Hepatocyte (in vitro differentiated cells): ENCODE data around the gene CACNB4. TPM values are rescaled to one million over a fixed set of nuclear protein-coding genes. Genes with fewer than 3 reads are reported as not detected.

ENCODE experiments used
- DNase-seq: peaks from one replicate; pipeline ENCODE4 v3.0.0-alpha.2; 2016; ENCODE audit warnings: low spot score
- H2AFZ ChIP-seq: fragments of 200-600 bp; sonication (generic); 2 replicates; pipeline ENCODE4 v1.6.0; 2016; ENCODE audit warnings: antibody characterized with exemption, mild to moderate bottlenecking
- H3K27ac ChIP-seq: fragments of 200-600 bp; sonication (generic); 2 replicates; pipeline ENCODE4 v1.5.1; 2016; ENCODE audit warnings: mild to moderate bottlenecking
- H3K27me3 ChIP-seq: fragments of 200-600 bp; sonication (generic); 2 replicates; pipeline ENCODE4 v1.6.1; 2016
- H3K36me3 ChIP-seq: fragments of 200-600 bp; sonication (generic); replicated peaks from 2 replicates; pipeline ENCODE4 v1.5.1; 2016; ENCODE audit warnings: low read depth; ENCODE audit not compliant: insufficient read depth
- H3K4me1 ChIP-seq: fragments of 200-600 bp; sonication (generic); 2 replicates; pipeline ENCODE4 v1.5.1; 2016; ENCODE audit warnings: mild to moderate bottlenecking, moderate library complexity; ENCODE audit not compliant: insufficient read depth
- H3K4me2 ChIP-seq: fragments of 200-600 bp; sonication (generic); 2 replicates; pipeline ENCODE4 v1.6.0; 2016
- H3K4me3 ChIP-seq: fragments of 200-600 bp; sonication (generic); 2 replicates; pipeline ENCODE4 v1.5.1; 2016; ENCODE audit warnings: mild to moderate bottlenecking
- H3K79me2 ChIP-seq: fragments of 200-600 bp; sonication (generic); 2 replicates; pipeline ENCODE4 v1.6.0; 2017; ENCODE audit warnings: mild to moderate bottlenecking
- H3K9me2 ChIP-seq: fragments of 200-600 bp; sonication (generic); replicated peaks from 2 replicates; pipeline ENCODE4 v1.6.0; 2017; ENCODE audit warnings: mild to moderate bottlenecking; ENCODE audit not compliant: insufficient read depth
- H3K9me3 ChIP-seq: fragments of 200-600 bp; sonication (generic); 2 replicates; pipeline ENCODE4 v1.5.1; 2016; ENCODE audit warnings: low read depth, mild to moderate bottlenecking
- H4K20me1 ChIP-seq: fragments of 200-600 bp; sonication (generic); 2 replicates; pipeline ENCODE4 v1.6.0; 2016; ENCODE audit warnings: mild to moderate bottlenecking; ENCODE audit not compliant: insufficient read depth, poor library complexity, severe bottlenecking
- CTCF ChIP-seq: fragments of 200-600 bp; sonication (generic); IDR thresholded peaks from 2 replicates; pipeline ENCODE4 v1.5.1; 2016; ENCODE audit warnings: antibody characterized with exemption, mild to moderate bottlenecking; ENCODE audit not compliant: poor library complexity
- EZH2 ChIP-seq: fragments of 200-600 bp; sonication (generic); IDR thresholded peaks from 2 replicates; pipeline ENCODE4 v1.6.1; 2016; ENCODE audit warnings: antibody characterized with exemption, mild to moderate bottlenecking, borderline replicate concordance
- EZH2phosphoT487 ChIP-seq: fragments of 200-600 bp; sonication (generic); IDR thresholded peaks from one replicate; pipeline ENCODE4 v1.6.1; 2018; ENCODE audit warnings: antibody characterized with exemption, mild to moderate bottlenecking, low read depth, moderate library complexity; ENCODE audit not compliant: unreplicated experiment, severe bottlenecking
- WGBS: methylation state at CpG from one replicate; pipeline ENCODE4 v1.1.6; 2016; ENCODE audit warnings: low lambda C conversion rate; ENCODE audit errors: missing lambda C conversion rate; 5-methylcytosine and 5-hydroxymethylcytosine counted together
- polyA plus RNA-seq: library from polyadenylated mRNA; unstranded; fragments of >200 nt; fragmentation: Nextera tagmentation; extraction: Ambion mirVana; gene quantifications from 2 replicates; pipeline ENCODE4 v1.2.1, GENCODE V29; 2016
- total RNA-seq: library from RNA; depleted of rRNA; stranded (reverse); fragments of >200 nt; gene quantifications from 2 replicates; pipeline ENCODE4 v1.2.3, GENCODE V29; 2014

CACNB4 gene
- total and polyA plus RNA-seq, 2 experiments from 2014 or later: 0.85 to 4.0 TPM

DNA sequence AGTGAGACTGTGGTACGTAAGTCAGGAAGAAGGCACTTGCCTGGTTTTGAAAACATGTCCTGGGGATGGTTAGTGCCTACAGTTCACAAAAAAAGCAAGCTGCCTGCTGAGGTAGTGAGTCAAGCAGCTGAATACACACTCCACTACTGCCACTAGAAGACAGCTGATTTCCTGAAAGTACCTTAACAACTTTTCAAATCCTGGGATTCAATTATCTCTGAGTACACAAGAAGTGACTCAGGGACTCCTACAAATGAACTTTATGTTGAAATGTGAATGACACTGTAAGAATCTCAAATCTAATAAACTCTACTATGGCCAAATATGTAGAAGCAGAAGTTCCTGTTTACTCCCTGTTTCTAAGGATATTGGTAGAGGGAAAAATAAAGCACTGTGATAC is 212.6 kb downstream of the CACNB4 start:
- Histone ChIP-seq H3K9me2 (no peaks in the 10 kb centered on the region), H2AFZ (no peak overlapping the region), H3K4me3 (no peak overlapping the region), H3K79me2 (no peaks in the 10 kb centered on the region), H3K36me3 (no peaks in the 10 kb centered on the region), H3K4me1 (peaks cover 5% of the 10 kb centered on the region), H3K27me3 (no peaks in the 10 kb centered on the region), H3K4me2 (no peak overlapping the region), H3K9me3 (no peaks in the 10 kb centered on the region), H3K27ac (peak overlapping the region; percentile 62), H4K20me1 (no peaks in the 10 kb centered on the region)
- DNase-seq: peak; percentile 42
- 78% methylated on average over 1 of the region's 1 CpG for WGBS
- TF ChIP-seq CTCF (no peak), EZH2phosphoT487 (no peak), EZH2 (no peak)

GRCh38 chr2:151882786-151883445 is 215.9 kb downstream of the CACNB4 start:
- no peaks in the 10 kb centered on the region for H3K9me3 ChIP-seq
- no peaks in the 10 kb centered on the region for H3K36me3 ChIP-seq
- no peak overlapping the region for H3K4me3 ChIP-seq
- H3K27ac ChIP-seq: no peak overlapping the region
- TF ChIP-seq EZH2 (no peak), EZH2phosphoT487 (no peak), CTCF (no peak)
- H3K4me2 ChIP-seq: no peak overlapping the region
- H3K79me2 ChIP-seq: no peaks in the 10 kb centered on the region
- H4K20me1 ChIP-seq: no peaks in the 10 kb centered on the region
- DNase-seq: no peak
- no peaks in the 10 kb centered on the region for H3K9me2 ChIP-seq
- no peaks in the 10 kb centered on the region for H3K27me3 ChIP-seq
- no peak overlapping the region for H2AFZ ChIP-seq
- WGBS: 95% methylated on average over 10 of the region's 10 CpGs
- H3K4me1 ChIP-seq: peaks cover 5% of the 10 kb centered on the region

GRCh38 chr2:151881342-151881741 is 217.5 kb downstream of the CACNB4 start:
- 83% methylated on average over 7 of the region's 7 CpGs for WGBS
- H3K79me2 ChIP-seq: no peaks in the 10 kb centered on the region
- TF ChIP-seq EZH2 (no peak), EZH2phosphoT487 (no peak), CTCF (no peak)

More at GRCh38 chr2:151881342-151881741, 217.5 kb downstream of the CACNB4 start:
- Histone ChIP-seq H3K36me3 (no peaks in the 10 kb centered on the region), H3K4me2 (no peak overlapping the region), H3K27me3 (no peaks in the 10 kb centered on the region), H2AFZ (no peak overlapping the region), H3K9me3 (no peaks in the 10 kb centered on the region), H3K4me3 (no peak overlapping the region), H4K20me1 (no peaks in the 10 kb centered on the region), H3K4me1 (peaks cover 5% of the 10 kb centered on the region), H3K9me2 (no peaks in the 10 kb centered on the region), H3K27ac (no peak overlapping the region)
- DNase-seq: no peak
